ENCODE measurements around the gene ZBTB33.

ZBTB33 gene

DNA sequence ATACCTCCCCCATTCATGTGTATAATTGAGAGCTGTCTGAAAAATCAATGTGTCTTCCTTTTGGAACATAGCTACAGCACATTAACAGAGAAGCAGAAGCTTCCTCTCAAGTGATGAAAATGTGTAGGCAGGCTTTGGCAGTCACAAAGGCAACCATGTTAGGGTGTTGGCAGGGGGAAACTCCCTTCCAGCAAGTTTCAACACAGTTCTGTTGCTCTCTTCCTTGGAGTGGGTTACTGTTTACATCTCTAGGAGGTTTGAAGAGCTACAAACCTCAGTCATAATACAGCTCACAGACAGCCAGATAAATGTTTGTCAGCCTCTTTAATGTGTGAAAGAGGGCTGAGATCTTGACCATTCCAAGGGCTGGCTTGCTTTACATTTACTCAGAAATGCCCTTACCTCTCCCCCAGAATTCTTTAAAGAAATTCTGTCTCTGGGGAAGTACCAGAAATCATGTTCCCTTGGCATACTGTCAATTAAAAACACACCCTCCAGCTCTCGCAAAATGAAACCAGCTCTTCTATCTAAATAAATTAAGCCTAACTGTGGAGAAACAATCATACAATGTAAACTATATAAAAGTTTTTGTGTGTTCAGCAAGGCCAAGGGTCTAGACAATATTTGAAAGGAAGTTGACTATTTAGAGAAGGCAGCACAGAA, 18.9 kb downstream of the ZBTB33 start:
- FAIRE-seq, result no peak

DNA sequence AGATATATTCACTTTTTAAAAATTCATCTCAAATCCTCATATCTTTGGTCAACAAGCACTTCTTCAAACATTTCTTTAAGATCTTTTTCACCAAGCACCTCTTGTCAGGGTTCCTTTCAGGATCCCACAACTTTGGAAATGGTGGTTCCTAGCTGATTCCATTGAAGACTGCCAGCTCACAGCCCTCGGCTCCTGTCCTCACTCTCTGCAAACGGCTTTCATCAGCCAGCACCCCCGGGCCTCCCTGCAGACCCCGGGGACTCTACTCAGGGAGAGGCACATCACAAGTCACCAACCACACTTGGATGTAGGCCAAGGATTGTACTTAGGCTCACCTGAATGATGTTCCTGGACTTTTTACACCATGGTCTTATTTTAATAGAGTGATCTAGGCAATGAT, 20.0 kb downstream of the ZBTB33 start:
- no peak for FAIRE-seq

DNA sequence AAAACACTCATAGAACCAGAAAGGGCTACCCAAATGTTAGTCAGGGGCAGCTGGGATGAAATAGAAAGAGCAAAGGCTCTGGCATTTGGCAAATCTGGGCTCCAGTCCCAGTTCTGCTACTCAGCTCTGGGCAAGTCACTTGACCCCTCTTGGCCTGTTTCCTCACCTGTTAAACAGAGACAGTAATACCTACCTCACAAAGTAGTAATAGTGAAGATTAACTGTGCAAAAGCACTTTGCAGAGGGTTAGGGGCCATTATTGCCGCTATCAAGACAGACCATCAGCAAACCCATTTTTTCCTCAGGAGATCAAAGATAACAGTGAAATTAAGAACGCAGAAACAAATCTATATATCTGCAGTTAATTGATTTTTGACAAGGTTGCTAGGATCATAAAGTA, 20.6 kb downstream of the ZBTB33 start:
- no peak for FAIRE-seq

DNA sequence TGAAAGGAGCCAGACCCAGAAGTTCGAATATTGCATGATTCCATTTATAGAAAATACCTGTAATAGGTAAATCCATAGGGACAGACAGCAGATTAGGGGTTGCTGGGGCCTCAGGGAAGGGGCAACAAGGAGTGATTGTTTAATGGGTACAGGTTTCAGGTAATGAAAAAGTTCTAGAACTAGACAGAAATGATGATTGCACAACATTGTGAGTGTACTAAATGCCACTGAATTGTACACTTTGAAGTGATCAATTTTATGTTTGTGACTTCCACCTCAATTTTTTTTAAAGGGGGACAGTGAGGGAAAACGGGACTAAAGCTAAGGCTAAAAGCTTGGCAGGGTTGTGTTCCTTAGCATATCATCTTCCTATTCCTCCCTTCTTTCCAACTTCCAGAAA, 23.5 kb downstream of the ZBTB33 start:
- FAIRE-seq, result no peak

DNA sequence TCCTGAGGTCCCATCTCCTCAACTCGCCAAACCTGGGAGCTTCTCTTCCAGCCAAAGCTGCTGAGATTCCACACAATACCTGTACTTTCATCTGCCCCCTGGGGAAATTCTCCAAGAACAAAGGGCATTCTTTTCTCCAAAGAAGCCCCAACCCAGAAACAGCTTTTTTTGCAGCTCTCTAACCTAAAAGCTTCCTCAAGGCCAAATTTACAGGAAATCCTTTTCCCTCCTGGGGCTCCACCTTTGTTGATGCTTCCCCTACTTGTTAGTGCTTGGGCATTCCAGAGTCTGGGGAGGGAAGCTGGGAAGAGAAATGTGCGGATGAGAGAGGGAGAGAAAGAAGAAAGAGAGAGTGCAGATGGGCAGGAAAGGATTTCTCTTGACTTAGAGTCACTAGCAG, 24.3 kb downstream of the ZBTB33 start:
- FAIRE-seq, result no peak

DNA sequence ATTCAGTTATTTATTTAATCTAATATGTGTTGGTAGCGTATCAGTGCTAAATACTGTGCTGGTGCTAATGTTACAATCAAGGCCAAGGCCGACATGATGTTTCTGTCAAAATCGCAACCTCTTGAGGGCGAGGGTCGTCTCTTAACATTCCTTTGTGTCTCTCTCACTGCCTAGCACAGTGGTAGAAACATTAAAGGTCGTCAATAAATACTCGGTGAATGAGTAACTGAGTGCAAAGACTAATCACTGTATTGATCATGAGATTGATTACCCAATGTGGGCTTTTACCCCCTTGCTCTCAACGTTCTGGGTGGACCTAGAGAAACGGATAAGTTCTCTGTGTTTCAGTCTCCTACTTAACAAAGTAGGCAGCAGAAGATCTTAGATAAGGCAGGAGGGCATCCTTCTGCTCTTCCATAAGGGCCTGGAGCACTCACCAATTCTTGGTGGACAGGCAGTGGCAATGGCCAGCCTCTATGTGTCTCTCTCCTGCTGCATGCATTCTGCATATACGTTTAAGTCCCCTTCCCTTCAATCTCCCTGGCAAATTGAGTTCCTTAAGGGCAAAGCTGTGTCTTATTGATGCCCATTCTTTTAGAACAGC, 30.5 kb downstream of the ZBTB33 start:
- no peak for FAIRE-seq

DNA sequence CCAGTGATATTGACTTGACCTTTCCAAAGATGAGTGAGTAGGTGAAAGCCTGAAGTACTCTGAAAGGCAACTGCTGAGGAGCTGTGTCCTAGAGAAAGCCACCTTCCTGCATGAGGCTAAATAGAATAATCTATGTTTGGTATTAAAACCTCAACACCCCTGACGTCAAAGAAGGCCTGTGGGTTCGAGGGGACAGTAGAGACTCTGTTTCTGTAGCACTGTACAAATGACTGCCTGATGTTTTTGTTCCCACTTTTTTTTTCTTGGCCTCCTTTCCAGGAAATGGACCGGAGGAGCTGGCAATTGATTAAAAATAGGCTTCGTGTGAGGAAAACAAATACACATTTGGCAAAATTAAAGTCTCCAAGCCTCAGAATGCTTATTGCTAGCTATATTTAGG, 31.1 kb downstream of the ZBTB33 start:
- no peak for FAIRE-seq

DNA sequence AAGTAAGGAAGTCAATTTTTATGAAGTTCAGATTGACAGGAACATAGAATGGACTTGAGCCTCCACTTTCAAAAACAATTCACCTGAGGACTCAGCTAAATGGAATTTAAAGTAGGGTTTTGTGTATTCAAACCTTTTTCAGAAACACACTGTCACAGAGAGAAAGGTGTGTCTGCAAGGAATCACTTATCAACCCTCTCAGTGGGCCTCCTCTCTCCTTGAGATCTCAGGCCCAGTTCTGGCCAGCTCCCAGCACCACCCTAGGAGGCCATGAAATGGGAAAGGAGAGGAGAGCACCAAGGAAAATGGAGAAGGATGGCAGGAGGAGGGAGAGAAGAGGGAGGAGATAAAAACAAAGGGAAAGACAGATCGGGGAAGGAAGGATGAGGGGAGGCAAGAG, 32.1 kb downstream of the ZBTB33 start:
- no peak for FAIRE-seq

DNA sequence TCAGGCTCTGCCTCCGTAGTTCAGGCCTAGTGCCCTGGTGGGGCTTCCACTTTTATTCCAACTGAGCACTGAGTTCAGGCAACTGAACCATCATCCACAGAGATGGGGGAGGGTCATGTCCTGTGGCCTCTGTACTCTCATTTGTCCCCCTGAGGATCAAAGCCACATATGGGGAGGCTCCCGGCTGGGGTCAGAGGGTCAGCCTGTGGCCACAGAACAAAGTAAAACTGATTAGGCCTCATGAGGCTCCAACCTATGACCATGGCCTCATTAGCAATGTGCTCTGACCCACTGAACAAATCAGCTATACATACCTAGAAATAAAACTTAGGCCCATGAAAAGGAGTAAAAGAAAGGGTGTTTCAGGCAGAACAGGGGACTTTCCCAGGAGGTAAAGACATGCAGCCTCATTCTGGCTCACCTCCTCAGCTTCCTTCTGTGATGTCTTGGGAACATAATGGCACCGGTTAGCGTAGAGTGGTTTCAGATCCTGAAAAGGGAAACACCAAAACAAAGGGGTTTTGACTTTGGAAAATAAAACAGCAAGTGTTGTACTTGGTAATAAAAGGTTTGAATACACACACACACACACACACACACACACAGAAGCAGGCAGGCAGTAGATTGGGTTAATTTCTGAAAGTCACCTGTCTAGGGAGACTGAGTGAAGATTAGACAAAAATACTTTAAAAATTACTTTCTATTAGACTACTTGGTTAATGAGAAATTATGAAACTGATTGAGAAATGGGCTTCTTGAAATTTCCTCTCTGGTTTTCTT, 36.3 kb downstream of the ZBTB33 start:
- no peak for FAIRE-seq

DNA sequence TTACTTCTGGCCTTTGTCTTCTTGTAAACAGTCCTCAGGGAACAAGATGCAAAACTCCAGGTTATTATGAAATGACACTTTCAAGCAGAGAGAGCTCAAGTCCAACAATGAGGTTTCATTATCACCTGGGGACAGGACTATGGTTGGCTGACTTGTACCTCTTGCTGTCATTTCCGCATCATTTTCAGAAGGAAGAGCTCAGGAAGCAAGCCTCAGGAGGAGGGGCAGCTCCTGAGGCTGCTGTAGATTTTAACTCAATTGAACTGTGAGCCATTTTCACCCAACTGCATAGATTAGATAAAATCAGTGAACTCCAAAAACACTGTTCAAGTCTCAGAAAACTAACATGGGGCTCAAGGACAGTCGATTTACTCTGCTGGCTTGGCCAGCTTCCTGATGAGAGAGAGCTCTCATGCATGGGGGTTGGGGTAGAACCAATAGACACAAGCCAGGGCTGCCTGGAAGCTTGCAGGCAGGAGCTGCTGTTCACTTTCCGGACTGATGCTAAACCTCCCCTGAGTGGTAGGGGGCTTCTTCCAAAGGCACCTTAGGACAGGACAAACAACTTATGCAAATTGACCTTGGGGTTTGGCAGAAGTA, 37.0 kb downstream of the ZBTB33 start:
- no peak for FAIRE-seq

DNA sequence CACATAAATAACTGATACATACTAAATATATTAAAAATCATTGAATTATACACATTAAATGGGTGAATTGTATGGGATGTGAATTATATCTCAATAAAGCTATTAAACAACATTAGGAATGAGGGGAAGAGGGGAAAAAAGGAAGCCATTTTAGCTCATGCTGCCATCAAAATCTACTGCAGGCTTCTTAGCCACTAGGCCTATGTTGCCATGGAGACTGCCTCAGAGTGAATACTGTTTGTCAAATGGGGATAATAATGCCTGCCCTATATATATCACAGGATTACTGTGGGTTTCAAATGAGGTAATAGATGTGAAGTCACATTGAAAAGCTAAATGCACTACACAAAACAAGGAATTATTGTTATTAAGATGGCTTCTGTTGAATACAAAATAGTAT, 39.5 kb downstream of the ZBTB33 start:
- no peak for FAIRE-seq

DNA sequence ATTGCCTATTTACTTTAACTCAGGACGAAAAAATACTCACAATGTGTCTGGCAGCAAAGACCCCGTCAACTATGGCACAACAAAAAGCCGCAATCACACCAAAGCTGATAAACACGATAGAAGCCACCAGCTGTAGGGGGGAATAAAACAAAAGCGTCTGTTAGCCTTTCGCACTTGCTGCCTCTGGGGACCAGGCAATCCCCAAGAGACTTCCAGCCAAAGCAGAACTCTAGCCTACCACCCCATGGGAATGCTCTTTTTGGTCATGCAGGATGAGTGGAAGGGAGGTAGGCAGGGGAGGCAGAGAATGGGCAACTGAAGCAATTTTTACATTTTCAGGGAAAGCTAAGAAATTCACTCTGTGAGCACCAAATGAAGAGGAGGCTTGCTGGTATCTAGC, 40.6 kb downstream of the ZBTB33 start:
- FAIRE-seq, result no peak

DNA sequence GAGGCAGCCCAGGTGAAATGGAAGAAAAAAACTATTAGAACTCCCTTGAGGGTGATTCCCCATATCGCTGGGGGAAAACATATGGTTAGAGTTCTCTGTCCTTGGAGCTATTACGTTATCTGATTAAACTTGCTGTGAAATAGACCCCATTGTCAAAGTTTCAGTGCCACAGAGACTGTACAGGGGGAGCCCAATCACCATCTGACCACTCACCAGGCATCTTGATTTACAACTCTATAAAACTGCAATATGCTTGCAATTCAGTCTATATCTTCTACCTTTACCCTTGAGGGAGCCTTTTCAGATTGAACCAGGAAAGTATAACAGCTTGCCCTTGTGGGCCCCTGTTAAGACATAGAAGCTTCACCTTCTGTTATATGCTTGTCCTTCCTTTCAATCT, 42.4 kb downstream of the ZBTB33 start:
- FAIRE-seq, result no peak

DNA sequence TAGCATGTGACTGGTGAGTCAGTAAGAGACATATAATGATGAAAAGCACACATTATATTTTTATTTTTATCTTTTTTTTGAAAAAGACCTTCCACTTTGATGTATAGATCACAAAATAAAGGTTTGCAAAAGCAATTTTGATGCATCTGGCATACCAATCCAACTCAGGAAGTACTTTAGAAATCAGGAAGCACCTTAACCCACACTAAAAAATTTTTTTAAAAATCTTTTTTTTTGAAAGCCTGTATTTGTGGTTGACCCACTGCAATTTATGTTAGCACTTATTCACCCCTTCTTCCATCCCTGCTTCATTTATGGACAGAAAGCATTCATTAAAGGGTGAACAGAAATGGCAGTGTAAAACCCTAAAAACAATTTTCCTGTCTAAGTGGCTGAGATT, 44.0 kb downstream of the ZBTB33 start:
- no peak for FAIRE-seq

DNA sequence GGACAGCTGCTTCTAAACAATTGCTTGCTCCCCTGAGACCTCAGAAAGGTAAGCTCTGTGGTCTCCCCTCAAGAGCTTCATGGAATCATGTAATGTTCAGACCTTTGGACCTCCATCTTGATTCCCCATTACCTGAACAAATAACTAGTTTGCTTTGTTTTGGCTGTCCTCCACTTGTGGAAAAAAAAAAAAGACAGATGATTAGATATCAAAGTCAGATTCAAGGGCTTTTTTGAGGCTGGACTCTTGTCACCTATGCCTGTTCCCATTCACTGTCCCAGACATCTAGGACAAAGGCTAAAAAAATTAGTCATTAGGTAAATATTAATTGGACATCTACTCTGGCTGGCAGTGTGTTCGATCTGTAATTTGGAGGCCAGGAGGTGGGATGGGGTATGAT, 47.3 kb downstream of the ZBTB33 start:
- FAIRE-seq, result no peak

DNA sequence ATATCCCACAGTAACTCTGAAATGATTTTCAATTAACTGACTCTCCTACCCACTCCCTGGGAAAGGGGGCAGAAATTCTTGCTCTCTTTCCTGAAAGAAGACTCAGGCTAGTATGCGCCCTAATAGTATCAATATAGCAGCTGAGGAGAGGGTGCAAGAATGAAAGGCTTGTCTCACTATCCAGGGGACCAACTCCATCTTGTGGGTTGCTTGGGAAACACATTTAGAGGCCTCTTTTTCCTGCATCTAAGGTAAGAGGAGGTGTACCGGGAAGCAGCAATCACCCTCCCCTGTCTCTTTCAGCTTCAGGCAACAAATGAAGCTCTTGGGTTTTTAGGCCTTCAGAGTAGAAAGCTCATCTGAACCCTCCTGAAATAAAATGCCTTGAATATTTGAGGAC, 49.3 kb downstream of the ZBTB33 start:
- no peak for FAIRE-seq

DNA sequence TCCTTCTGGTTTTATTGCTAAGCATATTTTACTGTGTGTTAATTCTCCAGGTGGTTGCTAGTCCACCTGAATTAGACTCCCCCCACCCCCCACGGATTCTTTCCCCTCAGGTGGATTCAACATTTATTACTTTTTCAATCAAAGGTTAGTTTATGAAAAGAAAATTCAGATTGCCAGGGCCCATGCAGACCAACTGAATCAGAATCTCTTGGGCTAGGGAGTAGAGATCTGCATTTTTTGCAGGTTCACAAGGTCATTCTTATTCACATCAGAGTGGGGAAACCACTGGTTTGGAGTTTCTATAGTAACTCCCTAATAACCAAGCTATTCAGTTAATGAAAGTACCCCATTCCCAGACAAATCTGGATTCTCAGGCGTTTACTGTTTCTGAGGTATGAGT, 50.9 kb downstream of the ZBTB33 start:
- FAIRE-seq, result no peak

DNA sequence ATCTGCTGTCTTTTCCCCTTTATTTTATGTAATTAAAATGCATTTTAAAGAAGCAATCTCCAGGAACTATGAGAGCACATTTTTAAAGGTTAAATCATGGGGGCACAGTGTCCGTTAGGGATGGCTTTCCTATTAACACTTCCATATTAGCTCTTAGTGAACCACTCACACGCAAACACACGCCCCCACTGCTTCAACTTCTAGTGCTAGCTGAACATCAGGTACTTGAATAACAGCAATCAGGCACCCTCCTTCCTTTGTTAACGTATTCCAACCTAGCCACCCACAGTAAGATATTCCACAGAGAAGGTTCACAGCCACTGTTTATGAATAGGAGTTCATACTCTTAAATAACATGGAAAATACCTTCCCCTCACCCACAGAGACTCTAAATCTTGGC, 51.3 kb downstream of the ZBTB33 start:
- no peak for FAIRE-seq

DNA sequence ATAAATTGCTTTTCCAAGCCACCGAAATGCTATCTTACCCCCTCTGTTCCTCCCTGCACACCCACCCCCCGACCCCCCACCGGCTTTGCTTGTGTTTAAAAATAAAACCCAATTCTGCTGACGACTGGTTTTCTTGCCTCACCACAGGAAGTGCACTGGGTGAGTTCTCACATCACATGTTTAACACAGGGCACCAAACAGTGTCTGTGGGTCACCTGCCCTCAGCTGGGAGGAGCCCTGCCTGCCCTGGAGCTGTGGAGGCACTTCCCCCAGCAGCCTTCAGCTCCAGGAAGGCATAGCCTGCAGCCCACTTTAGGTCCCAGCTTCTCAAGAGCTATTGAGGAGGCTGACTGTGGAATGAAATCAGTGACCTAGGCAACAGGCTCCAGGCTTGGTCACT, 51.8 kb downstream of the ZBTB33 start:
- FAIRE-seq, result no peak

DNA sequence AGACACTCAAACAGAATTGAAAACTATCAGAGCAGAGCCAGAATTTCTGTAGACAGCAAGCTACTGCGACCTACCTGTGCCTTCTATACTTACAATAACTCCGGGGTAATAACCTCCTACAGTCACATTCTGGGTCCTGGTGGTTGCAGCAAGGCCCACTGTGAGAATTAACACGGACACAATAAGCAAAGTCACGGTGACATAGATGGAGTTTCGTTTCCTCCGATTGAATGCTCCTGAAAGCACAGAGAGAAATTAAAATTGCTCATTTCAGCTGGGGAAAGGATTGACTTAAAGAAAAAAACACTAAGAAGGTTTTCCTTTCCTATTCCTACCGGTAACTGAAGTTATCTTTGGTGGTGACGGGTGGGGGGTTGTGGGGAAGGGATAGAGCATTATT, 53.6 kb downstream of the ZBTB33 start:
- no peak for FAIRE-seq

DNA sequence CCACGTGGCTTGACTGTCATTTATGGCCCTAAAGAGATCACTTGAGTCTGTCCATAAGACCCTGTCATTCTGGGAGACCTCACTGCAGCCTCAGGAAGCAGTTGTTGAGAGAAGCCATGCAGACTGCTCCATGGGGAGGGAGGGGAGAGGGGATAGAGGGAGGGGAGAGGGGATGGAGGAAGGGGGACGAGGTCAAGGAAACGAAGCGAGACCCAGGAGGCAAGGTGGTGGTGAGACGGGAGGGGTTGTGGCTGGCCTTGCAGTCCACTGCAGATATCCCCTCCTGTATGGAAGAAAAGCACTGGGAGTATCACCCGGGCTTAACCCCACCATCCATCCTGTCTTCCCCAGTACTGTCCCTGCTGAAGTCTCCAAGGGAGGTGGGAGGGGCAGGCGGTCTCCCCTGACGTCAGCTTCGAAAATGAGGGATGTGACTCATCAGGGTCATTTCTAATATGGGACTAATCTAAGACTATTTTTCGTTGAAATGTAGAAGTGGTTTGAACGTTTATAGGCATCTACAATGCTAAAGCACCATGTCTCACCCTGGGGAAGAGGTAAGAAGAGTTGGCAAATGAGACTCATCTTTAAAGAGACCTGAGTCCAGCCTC, 55.0 kb downstream of the ZBTB33 start:
- FAIRE-seq, result no peak

DNA sequence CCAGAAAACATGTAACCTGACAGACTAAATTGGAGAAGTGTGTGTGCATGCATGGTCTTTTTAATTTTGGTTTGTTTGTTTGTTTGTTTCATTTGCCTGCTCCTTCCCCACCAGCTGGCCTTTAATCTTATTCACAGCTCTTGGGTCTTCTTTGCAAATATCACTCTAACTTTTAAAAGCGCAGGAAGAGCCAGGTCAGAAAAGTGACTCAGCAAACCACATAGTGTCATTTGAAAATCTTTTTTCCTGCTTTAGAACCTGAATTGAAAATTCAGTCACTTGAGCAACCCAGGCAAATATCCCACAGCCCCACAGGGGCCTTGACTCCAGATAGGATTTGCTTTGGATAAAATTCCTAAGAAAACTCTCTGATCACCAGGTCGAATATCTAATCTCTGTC, 56.0 kb downstream of the ZBTB33 start:
- FAIRE-seq, result no peak
